Chondrocyte (in vitro differentiated cells): ENCODE results near the gene TYW1. TPM values are rescaled to one million over a fixed set of nuclear protein-coding genes. Genes with fewer than 3 reads are reported as not detected.
"Not testable (repeated sequence)": the region's sequence is repeated elsewhere in the genome, so short reads cannot be mapped to it uniquely, and the experiment has no call there.

Source experiments
- DNase-seq: peaks from one replicate; pipeline ENCODE4 v3.0.0; 2021; ENCODE audit warnings: mixed read lengths, low spot score
- H3K27ac Mint-ChIP-seq: one replicate; pipeline ENCODE4 v1.8.0; 2021; ENCODE audit warnings: mild to moderate bottlenecking, moderate library complexity, mixed read lengths; ENCODE audit not compliant: unreplicated experiment
- H3K27me3 Mint-ChIP-seq: 2 replicates; pipeline ENCODE4 v1.8.0; 2021; ENCODE audit warnings: low read depth, mixed read lengths
- H3K36me3 Mint-ChIP-seq: 2 replicates; pipeline ENCODE4 v1.8.0; 2021; ENCODE audit warnings: low read depth, mixed read lengths
- H3K4me1 Mint-ChIP-seq: 2 replicates; pipeline ENCODE4 v1.8.0; 2021; ENCODE audit warnings: low read depth, mild to moderate bottlenecking, mixed read lengths
- H3K4me3 Mint-ChIP-seq: one replicate; pipeline ENCODE4 v1.8.0; 2021; ENCODE audit warnings: mild to moderate bottlenecking, moderate library complexity, mixed read lengths; ENCODE audit not compliant: unreplicated experiment
- H3K9me3 Mint-ChIP-seq: 2 replicates; pipeline ENCODE4 v1.8.0; 2021; ENCODE audit warnings: low read depth, mixed read lengths
- total RNA-seq: library from RNA; stranded (reverse); gene quantifications from 3 replicates; pipeline ENCODE4 v1.2.1, GENCODE V29; 2021
- TF ChIP-seq, protein P1 (sequence below): fragments of 200-600 bp; sonication (generic); IDR thresholded peaks from 2 replicates; pipeline ENCODE4 v1.5.0; 2021; ENCODE audit warnings: antibody characterized with exemption, mild to moderate bottlenecking, moderate library complexity

The TYW1 gene
- total RNA-seq, 1 donor from 2014 or later: 12.5 TPM

DNA sequence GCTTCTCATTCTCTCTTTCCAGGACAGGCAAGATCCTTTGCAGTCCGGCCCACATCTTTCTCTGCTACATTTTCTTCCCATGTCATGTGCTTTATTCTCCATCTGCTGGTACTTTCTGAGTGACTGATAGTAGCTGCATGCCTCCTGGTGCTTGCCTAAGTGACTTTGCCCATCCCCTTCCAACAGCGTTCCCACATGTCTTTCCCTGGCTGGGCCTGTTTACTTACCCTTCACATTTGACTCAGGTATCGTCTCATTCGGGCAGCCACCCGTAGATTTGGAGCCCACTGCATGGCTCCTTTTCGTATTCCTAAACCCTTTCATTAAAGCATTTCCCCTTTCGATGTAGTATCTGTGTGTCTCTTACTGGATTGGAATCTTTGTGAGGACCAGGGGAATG, 24.6 kb downstream of the TYW1 start:
- Mint-ChIP-seq H3K9me3 (no peaks in the 10 kb centered on the region), H3K36me3 (peaks cover 26% of the 10 kb centered on the region), H3K4me1 (peaks cover 19% of the 10 kb centered on the region), H3K27ac (no peak overlapping the region), H3K4me3 (no peak overlapping the region), H3K27me3 (no peaks in the 10 kb centered on the region)
- TF ChIP-seq, protein P1, sequence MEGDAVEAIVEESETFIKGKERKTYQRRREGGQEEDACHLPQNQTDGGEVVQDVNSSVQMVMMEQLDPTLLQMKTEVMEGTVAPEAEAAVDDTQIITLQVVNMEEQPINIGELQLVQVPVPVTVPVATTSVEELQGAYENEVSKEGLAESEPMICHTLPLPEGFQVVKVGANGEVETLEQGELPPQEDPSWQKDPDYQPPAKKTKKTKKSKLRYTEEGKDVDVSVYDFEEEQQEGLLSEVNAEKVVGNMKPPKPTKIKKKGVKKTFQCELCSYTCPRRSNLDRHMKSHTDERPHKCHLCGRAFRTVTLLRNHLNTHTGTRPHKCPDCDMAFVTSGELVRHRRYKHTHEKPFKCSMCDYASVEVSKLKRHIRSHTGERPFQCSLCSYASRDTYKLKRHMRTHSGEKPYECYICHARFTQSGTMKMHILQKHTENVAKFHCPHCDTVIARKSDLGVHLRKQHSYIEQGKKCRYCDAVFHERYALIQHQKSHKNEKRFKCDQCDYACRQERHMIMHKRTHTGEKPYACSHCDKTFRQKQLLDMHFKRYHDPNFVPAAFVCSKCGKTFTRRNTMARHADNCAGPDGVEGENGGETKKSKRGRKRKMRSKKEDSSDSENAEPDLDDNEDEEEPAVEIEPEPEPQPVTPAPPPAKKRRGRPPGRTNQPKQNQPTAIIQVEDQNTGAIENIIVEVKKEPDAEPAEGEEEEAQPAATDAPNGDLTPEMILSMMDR: no peak
- DNase-seq: no peak

DNA sequence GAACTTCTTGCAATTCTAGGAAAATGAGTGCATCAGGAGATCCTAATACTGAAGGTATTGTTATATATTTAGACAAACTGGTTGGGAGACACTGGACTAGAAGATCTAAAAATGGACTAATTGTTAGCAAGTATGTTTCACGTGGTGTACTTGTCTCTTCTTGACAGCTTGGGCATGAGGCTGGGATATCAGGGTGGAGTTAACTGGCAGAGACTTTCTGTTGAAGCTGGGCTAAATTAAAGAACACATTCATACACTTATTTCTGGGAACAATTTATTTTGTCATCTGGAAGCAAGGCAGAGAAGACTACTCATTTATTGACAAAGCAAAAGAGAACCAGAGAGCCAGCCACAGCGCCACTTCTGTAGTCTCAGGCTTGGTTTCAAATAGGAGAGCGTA, 25.9 kb downstream of the TYW1 start:
- H3K27me3 Mint-ChIP-seq: no peaks in the 10 kb centered on the region
- no peak for DNase-seq
- H3K36me3 Mint-ChIP-seq: peaks cover 28% of the 10 kb centered on the region
- no peak overlapping the region for H3K4me3 Mint-ChIP-seq
- peaks cover 19% of the 10 kb centered on the region for H3K4me1 Mint-ChIP-seq
- TF ChIP-seq, protein P1: no peak
- no peak overlapping the region for H3K27ac Mint-ChIP-seq
- H3K9me3 Mint-ChIP-seq: no peaks in the 10 kb centered on the region

DNA sequence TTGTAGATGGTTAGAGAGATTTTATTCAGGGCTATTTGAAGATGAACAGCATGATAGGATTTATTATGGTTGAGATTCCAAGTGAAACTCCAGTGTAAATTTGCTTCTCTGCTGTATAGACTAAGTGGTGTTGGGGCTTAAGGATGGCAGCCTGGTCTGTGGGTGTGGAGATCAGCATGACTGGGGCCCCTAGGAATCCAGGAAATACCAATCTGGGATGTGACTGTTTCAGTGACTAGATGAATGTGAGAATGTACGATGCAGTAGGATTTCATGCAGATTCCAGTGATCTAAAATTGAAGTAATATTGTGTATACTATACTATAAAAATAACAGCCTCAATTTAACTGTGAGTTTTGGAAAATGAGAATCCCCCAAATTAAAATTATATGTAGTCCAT, 28.8 kb downstream of the TYW1 start:
- Mint-ChIP-seq H3K27ac (peak overlapping the region; percentile 85), H3K36me3 (peaks cover 20% of the 10 kb centered on the region), H3K4me1 (peaks cover 24% of the 10 kb centered on the region)
- not testable (repeated sequence) for DNase-seq, H3K9me3 Mint-ChIP-seq, H3K4me3 Mint-ChIP-seq, H3K27me3 Mint-ChIP-seq

DNA sequence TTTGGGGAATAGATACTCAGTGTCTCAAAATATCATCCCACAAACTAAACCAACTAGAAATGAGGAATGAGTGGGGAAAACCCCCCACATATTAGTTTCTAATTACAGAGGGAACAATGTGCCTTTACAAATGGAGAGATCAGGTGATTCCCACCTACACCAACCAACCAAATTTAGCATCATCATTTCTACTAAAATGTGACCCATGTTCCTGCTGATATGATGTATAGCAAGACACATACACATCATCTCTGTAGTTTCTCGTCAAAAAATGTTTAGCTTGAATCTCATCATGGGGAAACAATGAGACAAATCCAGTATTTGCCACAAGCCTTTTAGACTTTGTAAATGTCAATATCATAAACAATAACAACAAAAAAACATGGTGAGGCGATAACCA, 35.1 kb downstream of the TYW1 start:
- H3K4me1 Mint-ChIP-seq, H3K36me3 Mint-ChIP-seq, H3K4me3 Mint-ChIP-seq, H3K27me3 Mint-ChIP-seq, H3K27ac Mint-ChIP-seq, H3K9me3 Mint-ChIP-seq, DNase-seq: not testable (repeated sequence)

DNA sequence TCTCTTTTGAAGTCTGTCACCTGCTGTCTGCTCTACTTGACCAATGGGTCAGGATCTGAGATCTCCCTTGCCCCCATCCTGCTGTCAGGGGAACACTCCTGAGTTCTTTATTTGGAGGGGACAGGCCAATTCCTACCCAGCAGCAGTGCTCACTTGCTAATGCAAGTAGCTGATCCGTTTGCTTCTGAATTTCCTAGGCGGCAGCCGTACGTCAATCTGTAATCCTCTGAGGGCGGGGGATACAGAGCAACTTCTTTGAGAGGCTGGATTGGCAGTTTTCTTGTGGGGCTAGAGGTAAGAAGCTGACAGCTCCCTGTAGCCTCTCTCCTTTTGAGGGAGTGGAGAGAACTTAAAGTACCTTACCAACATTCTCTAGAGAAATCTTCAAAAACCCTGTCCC, 36.6 kb downstream of the TYW1 start:
- Mint-ChIP-seq H3K36me3 (peaks cover 8% of the 10 kb centered on the region), H3K4me3 (no peak overlapping the region), H3K4me1 (peaks cover 2% of the 10 kb centered on the region), H3K27ac (no peak overlapping the region), H3K9me3 (peaks cover 3% of the 10 kb centered on the region), H3K27me3 (no peaks in the 10 kb centered on the region)
- TF ChIP-seq, protein P1: no peak
- no peak for DNase-seq

DNA sequence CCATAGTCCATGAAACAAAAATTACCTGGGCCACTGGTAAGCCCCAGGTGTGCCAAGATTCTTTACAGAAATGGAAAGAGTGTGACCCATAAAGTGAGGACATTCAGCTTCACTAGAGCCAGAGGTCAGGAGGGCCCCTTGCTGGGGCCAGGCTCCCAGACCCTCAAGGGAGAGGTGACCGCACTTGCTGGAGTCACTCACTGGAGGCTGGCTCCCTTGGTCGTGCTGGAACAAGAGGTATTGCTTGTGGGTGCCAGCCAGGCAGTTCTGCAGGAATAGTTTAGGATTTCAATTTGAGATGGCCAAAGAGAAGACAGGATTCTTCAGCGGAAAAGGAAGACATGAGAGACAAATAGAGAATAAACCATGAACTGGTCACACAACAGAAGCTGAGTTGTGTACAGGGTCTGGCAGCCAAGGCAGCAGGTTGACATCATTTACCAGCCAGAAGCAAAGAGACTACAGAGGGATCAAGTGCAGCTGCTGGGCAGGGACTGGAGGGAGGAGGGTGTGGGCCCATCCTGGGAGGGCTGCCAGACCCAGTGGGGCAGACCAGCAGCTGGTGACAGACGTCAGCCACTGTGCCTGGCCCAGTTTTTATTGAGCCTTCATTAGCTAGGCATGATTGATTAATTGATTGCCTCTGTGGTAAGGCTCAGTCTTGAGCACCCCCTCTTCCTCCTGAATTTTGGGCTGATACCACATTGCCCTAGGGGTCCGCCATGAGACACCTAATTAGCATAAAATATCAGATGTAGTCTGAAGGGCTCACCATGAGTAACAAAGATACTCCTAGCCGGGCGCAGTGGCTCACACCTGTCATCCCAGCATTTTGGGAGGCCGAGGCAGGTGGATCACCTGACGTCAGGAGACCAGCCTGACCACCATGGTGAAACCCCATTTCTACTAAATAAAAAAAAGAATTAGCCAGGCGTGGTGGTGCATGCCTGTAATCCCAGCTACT, 40.1 kb downstream of the TYW1 start:
- not testable (repeated sequence) for H3K4me3 Mint-ChIP-seq, H3K27me3 Mint-ChIP-seq, H3K27ac Mint-ChIP-seq, H3K9me3 Mint-ChIP-seq, DNase-seq, H3K36me3 Mint-ChIP-seq, H3K4me1 Mint-ChIP-seq

DNA sequence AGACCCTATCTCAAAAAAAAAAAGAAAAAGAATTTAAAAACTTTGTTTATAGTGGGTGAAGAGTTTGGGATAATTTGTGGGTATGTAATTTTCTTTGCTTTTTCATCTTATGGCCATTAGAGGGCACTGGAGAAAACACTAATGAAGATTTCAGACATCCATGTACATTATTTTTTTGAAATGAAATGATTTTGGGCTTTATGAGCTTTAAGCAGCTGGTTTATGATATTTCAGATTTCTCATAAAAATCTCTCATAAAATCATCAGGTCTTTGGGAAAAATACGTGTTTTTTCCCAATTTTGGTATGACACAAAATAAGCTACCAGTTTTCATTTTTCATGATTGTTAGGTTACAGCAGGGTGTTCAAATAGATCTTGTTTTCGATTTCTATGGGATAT, 44.2 kb downstream of the TYW1 start:
- peaks cover 20% of the 10 kb centered on the region for H3K4me1 Mint-ChIP-seq
- not testable (repeated sequence) for DNase-seq, H3K4me3 Mint-ChIP-seq, H3K36me3 Mint-ChIP-seq, H3K9me3 Mint-ChIP-seq, H3K27me3 Mint-ChIP-seq
- TF ChIP-seq, protein P1: peak; percentile 81
- peak overlapping the region; percentile 6 for H3K27ac Mint-ChIP-seq

DNA sequence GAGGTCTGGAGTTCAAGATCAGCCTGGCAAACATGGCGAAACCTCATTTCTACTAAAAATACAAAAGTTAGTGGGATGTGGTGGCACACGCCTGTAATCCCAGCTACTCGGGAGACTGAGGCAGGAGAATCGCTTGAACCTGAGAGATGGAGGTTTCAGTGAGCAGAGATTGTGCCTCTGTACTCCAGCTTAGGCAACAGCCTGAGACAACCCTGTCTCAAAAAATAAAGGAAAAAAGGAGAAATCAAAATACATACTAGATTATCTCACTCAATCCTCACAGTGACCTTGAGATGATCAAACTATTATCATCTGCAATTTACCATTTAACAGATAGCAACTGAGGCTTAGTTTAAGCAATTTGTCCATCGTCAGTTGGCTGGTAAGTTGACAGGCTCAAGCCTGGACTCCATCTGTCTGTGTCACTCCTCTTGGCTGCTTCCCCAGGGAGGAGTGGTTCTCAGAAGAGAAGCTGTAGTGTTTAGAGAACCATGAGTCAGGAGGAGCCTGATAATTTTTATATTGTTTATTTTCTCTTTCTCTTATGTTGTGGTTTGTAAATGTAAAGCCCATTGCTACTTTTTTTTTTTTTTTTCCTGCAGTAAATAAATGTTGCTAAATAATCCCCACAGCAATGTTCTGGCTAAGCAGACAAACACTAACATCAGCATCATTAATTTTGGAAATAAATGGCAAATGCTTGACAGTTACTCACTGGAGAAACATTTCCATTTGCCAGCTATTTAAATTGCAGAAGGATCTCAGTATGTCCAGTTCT, 46.3 kb downstream of the TYW1 start:
- not testable (repeated sequence) for H3K9me3 Mint-ChIP-seq, H3K4me3 Mint-ChIP-seq, H3K36me3 Mint-ChIP-seq, DNase-seq, H3K27me3 Mint-ChIP-seq
- Mint-ChIP-seq H3K4me1 (peaks cover 20% of the 10 kb centered on the region), H3K27ac (peak overlapping the region; percentile 87)

DNA sequence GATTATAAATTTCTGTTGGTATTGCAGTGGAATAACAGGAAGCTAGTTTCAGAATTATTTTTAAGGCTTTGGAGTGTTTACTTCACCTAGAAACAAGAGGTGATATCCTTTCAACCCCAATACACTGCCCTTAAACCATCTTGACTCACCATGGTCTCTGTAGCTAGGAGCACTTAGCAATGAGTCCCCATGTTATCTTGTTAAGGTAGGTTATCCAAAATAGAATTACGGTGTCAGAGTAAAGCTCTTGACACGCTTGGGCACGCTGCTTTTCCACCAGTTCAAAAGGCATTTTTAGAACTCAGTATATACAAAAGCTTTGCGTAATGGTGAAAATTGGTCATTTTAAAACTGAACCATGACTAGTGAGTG, 46.9 kb downstream of the TYW1 start:
- H3K27ac Mint-ChIP-seq: peak overlapping the region; percentile 87
- not testable (repeated sequence) for H3K27me3 Mint-ChIP-seq, H3K36me3 Mint-ChIP-seq, DNase-seq, H3K9me3 Mint-ChIP-seq, H3K4me3 Mint-ChIP-seq
- peaks cover 20% of the 10 kb centered on the region for H3K4me1 Mint-ChIP-seq
